ENCODE data around the gene TMEM51. TPM values are rescaled to one million over a fixed set of nuclear protein-coding genes. Genes with fewer than 3 reads are reported as not detected.

The TMEM51 gene
- total and polyA plus RNA-seq, 2 of the 13 experiments (the other 11 are each of a cell fraction or from before 2014, with no cell fraction given): 12.2 to 22.3 TPM

DNA sequence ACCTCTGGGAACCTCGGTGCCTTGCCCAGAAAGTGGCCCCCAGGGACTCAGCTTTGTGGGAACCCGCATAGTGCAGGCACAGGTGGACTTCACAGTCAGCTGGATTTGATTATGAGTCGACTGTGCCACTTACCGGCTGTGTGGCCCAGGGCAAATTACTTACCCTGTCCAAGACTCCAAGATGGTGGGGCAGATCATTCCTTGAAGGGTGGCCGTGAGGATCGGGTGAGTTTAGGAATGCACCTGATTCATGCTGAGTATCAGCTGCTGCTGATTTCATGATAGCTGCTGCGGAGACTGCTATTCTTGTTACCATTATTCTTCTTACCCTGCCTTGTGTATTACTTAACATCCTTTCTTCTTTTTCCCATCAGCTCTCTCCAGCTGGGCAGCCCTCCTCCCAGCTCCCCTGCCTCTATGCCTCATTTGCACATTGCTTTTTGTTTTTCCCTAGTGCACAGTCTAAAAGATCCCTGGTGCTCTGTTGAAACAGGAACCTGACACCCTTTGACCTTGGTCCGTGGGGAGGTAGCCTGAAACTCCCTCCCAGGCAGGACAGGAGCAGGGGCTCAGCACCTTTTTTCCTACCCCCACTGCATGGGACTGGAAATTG, 53.0 kb downstream of the TMEM51 start (continued):
- TF ChIP-seq ZBTB49 (CRISPR knock-in tag; IDR thresholded peaks at IDR 0.05; ENCODE audit: borderline replicate concordance): no peak
- no peak for TF ChIP-seq POGZ (CRISPR knock-in tag; IDR thresholded peaks at IDR 0.05)
- 0 out of 2 replicates have a peak, but pooled peaks have one; percentile 29 for TF ChIP-seq MEF2D (CRISPR knock-in tag; IDR thresholded peaks at IDR 0.05)
- TF ChIP-seq SMAD9 (CRISPR knock-in tag; IDR thresholded peaks at IDR 0.05): no peak
- no peak for TF ChIP-seq HOXA9 (CRISPR knock-in tag; IDR thresholded peaks at IDR 0.05; ENCODE audit: borderline replicate concordance)
- TF ChIP-seq THRA (CRISPR knock-in tag; IDR thresholded peaks at IDR 0.05; ENCODE audit: borderline replicate concordance): peak; percentile 58; the same call in 1 of the 2 replicates
- TF ChIP-seq IRF1 (CRISPR knock-in tag; IDR thresholded peaks at IDR 0.05; ENCODE audit: low read depth): no peak
- TF ChIP-seq, protein P1, sequence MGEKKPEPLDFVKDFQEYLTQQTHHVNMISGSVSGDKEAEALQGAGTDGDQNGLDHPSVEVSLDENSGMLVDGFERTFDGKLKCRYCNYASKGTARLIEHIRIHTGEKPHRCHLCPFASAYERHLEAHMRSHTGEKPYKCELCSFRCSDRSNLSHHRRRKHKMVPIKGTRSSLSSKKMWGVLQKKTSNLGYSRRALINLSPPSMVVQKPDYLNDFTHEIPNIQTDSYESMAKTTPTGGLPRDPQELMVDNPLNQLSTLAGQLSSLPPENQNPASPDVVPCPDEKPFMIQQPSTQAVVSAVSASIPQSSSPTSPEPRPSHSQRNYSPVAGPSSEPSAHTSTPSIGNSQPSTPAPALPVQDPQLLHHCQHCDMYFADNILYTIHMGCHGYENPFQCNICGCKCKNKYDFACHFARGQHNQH (CRISPR knock-in tag; IDR thresholded peaks at IDR 0.05): no peak
- TF ChIP-seq NAIF1 (CRISPR knock-in tag; IDR thresholded peaks at IDR 0.05; ENCODE audit: borderline replicate concordance): no peak
- no peak for TF ChIP-seq ELF4 (CRISPR knock-in tag; IDR thresholded peaks at IDR 0.05; ENCODE audit: borderline replicate concordance)
- TF ChIP-seq, protein P2, sequence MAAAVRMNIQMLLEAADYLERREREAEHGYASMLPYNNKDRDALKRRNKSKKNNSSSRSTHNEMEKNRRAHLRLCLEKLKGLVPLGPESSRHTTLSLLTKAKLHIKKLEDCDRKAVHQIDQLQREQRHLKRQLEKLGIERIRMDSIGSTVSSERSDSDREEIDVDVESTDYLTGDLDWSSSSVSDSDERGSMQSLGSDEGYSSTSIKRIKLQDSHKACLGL (CRISPR knock-in tag; IDR thresholded peaks at IDR 0.05): no peak
- TF ChIP-seq ARNTL (CRISPR knock-in tag; IDR thresholded peaks at IDR 0.05): no peak
- no peak for TF ChIP-seq ZNF775 (CRISPR knock-in tag; IDR thresholded peaks at IDR 0.05; ENCODE audit: borderline replicate concordance)
- no peak for TF ChIP-seq TCF7L2 (IDR thresholded peaks at IDR 0.05; ENCODE audit: low read depth, low read length)
- TF ChIP-seq ZNF292 (CRISPR knock-in tag; IDR thresholded peaks at IDR 0.05; ENCODE audit: borderline replicate concordance, low read depth): peak; percentile 41; the same call in 1 of the 2 replicates
- no peak for TF ChIP-seq ETS1 (CRISPR knock-in tag; IDR thresholded peaks at IDR 0.05)
- TF ChIP-seq DMTF1 (CRISPR knock-in tag; IDR thresholded peaks at IDR 0.05): no peak
- no peak for TF ChIP-seq ZNF251 (CRISPR knock-in tag; IDR thresholded peaks at IDR 0.05)
- TF ChIP-seq CHCHD3 (CRISPR knock-in tag; IDR thresholded peaks at IDR 0.05): no peak
